HepG2 (cell line): ENCODE measurements around the gene POLR2F. TPM values are rescaled to one million over a fixed set of nuclear protein-coding genes. Genes with fewer than 3 reads are reported as not detected.
A peak's percentile ranks its signal among the peaks of the same experiment; 100 is the strongest.

ENCODE experiments used
- ARNTL ChIP-seq: sonication (generic); formaldehyde crosslinking; IDR thresholded peaks from 2 replicates; pipeline ENCODE4 v1.4.0; 2020; ENCODE audit warnings: mild to moderate bottlenecking, missing genetic modification reagents
- CHD2 ChIP-seq: IDR thresholded peaks from 2 replicates; pipeline ENCODE4 v1.6.1; 2011; ENCODE audit warnings: low read depth, low read length, improper control_type of control experiment
- ESRRA ChIP-seq: sonication (generic); formaldehyde crosslinking; IDR thresholded peaks from 2 replicates; pipeline ENCODE4 v1.5.1; 2020; ENCODE audit warnings: mild to moderate bottlenecking, low read depth, missing genetic modification reagents
- FOXK1 ChIP-seq: sonication (generic); formaldehyde crosslinking; IDR thresholded peaks from 2 replicates; pipeline ENCODE4 v1.4.0; 2020; ENCODE audit warnings: low read depth, missing genetic modification reagents, borderline replicate concordance
- KAT8 ChIP-seq: IDR thresholded peaks from 2 replicates; pipeline ENCODE4 v1.6.1; 2016; ENCODE audit warnings: missing genetic modification reagents, missing compliant biosample characterization
- KDM6A ChIP-seq: IDR thresholded peaks from 2 replicates; pipeline ENCODE4 v1.6.1; 2016; ENCODE audit warnings: low read depth
- MED1 ChIP-seq: sonication (generic); formaldehyde crosslinking; IDR thresholded peaks from 2 replicates; pipeline ENCODE4 v1.4.0; 2020; ENCODE audit warnings: missing genetic modification reagents
- NFIB ChIP-seq: sonication (generic); formaldehyde crosslinking; IDR thresholded peaks from 2 replicates; pipeline ENCODE4 v1.9.0; 2021; ENCODE audit warnings: missing genetic modification reagents, mild to moderate bottlenecking, borderline replicate concordance
- NR2F6 ChIP-seq, 2 experiments: IDR thresholded peaks; 2 replicates each; pipeline ENCODE4 v1.6.1; 2016; ENCODE audit warnings: antibody characterized with exemption in 1 of 2, mild to moderate bottlenecking in 1 of 2
- SAP130 ChIP-seq: IDR thresholded peaks from 2 replicates; pipeline ENCODE4 v1.6.1; 2016; ENCODE audit warnings: low read depth
- SOX13 ChIP-seq, 3 experiments: fragments of 450-650 bp in 1 of 3; sonication (generic) in 1 of 3; formaldehyde crosslinking in 1 of 3; IDR thresholded peaks in 2 of 3; conservative IDR thresholded peaks in 1 of 3; 2 replicates each; pipeline versions ENCODE4 v1.5.0 to v1.6.1; 2016 to 2020; ENCODE audit warnings: antibody characterized with exemption in 1 of 3, mild to moderate bottlenecking in 1 of 3, missing compliant biosample characterization in 1 of 3, missing genetic modification reagents in 1 of 3, moderate library complexity in 1 of 3
- TBL1XR1 ChIP-seq: fragments of 150-350 bp; IDR thresholded peaks from 2 replicates; pipeline ENCODE4 v1.6.1; 2014; ENCODE audit warnings: borderline replicate concordance, low read length; ENCODE audit not compliant: partially characterized antibody
- ZBTB42 ChIP-seq: sonication (generic); formaldehyde crosslinking; IDR thresholded peaks from 2 replicates; pipeline ENCODE4 v1.5.0; 2020; ENCODE audit warnings: mild to moderate bottlenecking, missing genetic modification reagents
- polyA plus RNA-seq, 8 experiments: library from polyadenylated mRNA; depleted of rRNA in 3 of 8; stranded (reverse) in 7 of 8; unstranded in 1 of 8; fragments of >200 nt; fragmentation: Illumina TruSeq in 4 of 8; extraction: Trizol in 4 of 8; gene quantifications; 2 replicates each; pipeline versions ENCODE4 v1.2.1 to v1.2.3, GENCODE V29; 2011 to 2016; ENCODE audit warnings: low read depth in 4 of 8, missing spikeins in 1 of 8, mixed read lengths in 1 of 8; ENCODE audit not compliant: insufficient read depth in 1 of 8
- total RNA-seq, 5 experiments: library from RNA; depleted of rRNA; stranded (reverse); fragments of >200 nt; fragmentation: Illumina TruSeq; extraction: Trizol; gene quantifications; 2 replicates each; pipeline ENCODE4 v1.2.3, GENCODE V29; 2016; ENCODE audit warnings: low read depth in 1 of 5
- TF ChIP-seq, protein P1 (sequence below): sonication (generic); formaldehyde crosslinking; IDR thresholded peaks from 2 replicates; pipeline ENCODE4 v1.4.0; 2020; ENCODE audit warnings: missing genetic modification reagents, borderline replicate concordance
- TF ChIP-seq, protein P2 (sequence below): sonication (generic); formaldehyde crosslinking; conservative IDR thresholded peaks from 2 replicates; pipeline ENCODE4 v1.8.1; 2023; ENCODE audit warnings: missing genetic modification reagents
- TF ChIP-seq, protein P3 (sequence below): sonication (generic); formaldehyde crosslinking; IDR thresholded peaks from 2 replicates; pipeline ENCODE4 v1.9.0; 2021; ENCODE audit warnings: mild to moderate bottlenecking, missing genetic modification reagents
- TF ChIP-seq, protein P4 (sequence below): sonication (generic); formaldehyde crosslinking; IDR thresholded peaks from 2 replicates; pipeline ENCODE4 v1.4.0; 2020; ENCODE audit warnings: missing genetic modification reagents, mild to moderate bottlenecking, borderline replicate concordance

The POLR2F gene
- total and polyA plus RNA-seq, 2 of the 13 experiments (the other 11 are each of a cell fraction or from before 2014, with no cell fraction given): 135 to 158 TPM

DNA sequence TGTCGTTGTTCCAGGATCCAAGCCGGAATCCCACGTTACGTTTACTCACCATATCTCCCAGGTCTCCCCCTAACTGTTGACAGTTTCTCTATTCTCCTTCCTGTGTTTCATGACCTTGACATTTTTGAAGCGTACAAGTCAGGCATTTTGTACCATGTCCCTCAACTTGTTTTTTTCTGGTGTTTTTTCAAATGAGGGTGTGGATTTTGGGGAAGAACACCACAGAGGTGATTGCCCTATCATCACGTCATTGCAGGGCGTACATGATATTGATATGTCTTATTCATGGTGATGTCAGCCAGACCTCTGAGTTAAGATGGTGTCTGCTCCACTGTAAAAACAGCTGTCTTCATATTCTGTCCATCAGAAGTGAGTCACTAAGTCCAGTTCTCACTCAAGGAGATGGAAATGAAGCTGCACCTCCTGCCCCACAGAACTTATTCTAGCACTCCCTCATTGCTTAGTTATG is 59.1 kb downstream of the POLR2F start (continued):
- no peak for TF ChIP-seq SOX13 (IDR thresholded peaks at IDR 0.05)
- TF ChIP-seq SOX13 (CRISPR knock-in tag; conservative IDR thresholded peaks at IDR 0.05 in 1 of 2, IDR thresholded peaks at IDR 0.05 in 1 of 2): peak in 1 of 2 experiments; percentile 76; a peak in 2 of 4 replicates
- TF ChIP-seq ARNTL: 0 out of 2 replicates have a peak, but pooled peaks have one; percentile 33
- TF ChIP-seq KDM6A: peak; percentile 26; the same call in 1 of the 2 replicates
- TF ChIP-seq, protein P1, sequence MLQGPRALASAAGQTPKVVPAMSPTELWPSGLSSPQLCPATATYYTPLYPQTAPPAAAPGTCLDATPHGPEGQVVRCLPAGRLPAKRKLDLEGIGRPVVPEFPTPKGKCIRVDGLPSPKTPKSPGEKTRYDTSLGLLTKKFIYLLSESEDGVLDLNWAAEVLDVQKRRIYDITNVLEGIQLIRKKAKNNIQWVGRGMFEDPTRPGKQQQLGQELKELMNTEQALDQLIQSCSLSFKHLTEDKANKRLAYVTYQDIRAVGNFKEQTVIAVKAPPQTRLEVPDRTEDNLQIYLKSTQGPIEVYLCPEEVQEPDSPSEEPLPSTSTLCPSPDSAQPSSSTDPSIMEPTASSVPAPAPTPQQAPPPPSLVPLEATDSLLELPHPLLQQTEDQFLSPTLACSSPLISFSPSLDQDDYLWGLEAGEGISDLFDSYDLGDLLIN: no peak
- TF ChIP-seq SAP130: peak; percentile 82
- peak; percentile 29 for TF ChIP-seq TBL1XR1
- TF ChIP-seq, protein P2, sequence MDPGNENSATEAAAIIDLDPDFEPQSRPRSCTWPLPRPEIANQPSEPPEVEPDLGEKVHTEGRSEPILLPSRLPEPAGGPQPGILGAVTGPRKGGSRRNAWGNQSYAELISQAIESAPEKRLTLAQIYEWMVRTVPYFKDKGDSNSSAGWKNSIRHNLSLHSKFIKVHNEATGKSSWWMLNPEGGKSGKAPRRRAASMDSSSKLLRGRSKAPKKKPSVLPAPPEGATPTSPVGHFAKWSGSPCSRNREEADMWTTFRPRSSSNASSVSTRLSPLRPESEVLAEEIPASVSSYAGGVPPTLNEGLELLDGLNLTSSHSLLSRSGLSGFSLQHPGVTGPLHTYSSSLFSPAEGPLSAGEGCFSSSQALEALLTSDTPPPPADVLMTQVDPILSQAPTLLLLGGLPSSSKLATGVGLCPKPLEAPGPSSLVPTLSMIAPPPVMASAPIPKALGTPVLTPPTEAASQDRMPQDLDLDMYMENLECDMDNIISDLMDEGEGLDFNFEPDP (CRISPR knock-in tag): no peak
- TF ChIP-seq, protein P3, sequence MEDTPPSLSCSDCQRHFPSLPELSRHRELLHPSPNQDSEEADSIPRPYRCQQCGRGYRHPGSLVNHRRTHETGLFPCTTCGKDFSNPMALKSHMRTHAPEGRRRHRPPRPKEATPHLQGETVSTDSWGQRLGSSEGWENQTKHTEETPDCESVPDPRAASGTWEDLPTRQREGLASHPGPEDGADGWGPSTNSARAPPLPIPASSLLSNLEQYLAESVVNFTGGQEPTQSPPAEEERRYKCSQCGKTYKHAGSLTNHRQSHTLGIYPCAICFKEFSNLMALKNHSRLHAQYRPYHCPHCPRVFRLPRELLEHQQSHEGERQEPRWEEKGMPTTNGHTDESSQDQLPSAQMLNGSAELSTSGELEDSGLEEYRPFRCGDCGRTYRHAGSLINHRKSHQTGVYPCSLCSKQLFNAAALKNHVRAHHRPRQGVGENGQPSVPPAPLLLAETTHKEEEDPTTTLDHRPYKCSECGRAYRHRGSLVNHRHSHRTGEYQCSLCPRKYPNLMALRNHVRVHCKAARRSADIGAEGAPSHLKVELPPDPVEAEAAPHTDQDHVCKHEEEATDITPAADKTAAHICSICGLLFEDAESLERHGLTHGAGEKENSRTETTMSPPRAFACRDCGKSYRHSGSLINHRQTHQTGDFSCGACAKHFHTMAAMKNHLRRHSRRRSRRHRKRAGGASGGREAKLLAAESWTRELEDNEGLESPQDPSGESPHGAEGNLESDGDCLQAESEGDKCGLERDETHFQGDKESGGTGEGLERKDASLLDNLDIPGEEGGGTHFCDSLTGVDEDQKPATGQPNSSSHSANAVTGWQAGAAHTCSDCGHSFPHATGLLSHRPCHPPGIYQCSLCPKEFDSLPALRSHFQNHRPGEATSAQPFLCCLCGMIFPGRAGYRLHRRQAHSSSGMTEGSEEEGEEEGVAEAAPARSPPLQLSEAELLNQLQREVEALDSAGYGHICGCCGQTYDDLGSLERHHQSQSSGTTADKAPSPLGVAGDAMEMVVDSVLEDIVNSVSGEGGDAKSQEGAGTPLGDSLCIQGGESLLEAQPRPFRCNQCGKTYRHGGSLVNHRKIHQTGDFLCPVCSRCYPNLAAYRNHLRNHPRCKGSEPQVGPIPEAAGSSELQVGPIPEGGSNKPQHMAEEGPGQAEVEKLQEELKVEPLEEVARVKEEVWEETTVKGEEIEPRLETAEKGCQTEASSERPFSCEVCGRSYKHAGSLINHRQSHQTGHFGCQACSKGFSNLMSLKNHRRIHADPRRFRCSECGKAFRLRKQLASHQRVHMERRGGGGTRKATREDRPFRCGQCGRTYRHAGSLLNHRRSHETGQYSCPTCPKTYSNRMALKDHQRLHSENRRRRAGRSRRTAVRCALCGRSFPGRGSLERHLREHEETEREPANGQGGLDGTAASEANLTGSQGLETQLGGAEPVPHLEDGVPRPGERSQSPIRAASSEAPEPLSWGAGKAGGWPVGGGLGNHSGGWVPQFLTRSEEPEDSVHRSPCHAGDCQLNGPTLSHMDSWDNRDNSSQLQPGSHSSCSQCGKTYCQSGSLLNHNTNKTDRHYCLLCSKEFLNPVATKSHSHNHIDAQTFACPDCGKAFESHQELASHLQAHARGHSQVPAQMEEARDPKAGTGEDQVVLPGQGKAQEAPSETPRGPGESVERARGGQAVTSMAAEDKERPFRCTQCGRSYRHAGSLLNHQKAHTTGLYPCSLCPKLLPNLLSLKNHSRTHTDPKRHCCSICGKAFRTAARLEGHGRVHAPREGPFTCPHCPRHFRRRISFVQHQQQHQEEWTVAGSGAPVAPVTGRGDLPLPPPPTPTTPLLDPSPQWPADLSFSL (CRISPR knock-in tag): 0 out of 2 replicates have a peak, but pooled peaks have one; percentile 16
- no peak for TF ChIP-seq NFIB
- no peak for TF ChIP-seq CHD2
- TF ChIP-seq ESRRA: peak; percentile 76; the same call in 1 of the 2 replicates
- peak; percentile 62; the same call in 1 of the 2 replicates for TF ChIP-seq FOXK1 (CRISPR knock-in tag)
- TF ChIP-seq KAT8: peak; percentile 67
- TF ChIP-seq, protein P4, sequence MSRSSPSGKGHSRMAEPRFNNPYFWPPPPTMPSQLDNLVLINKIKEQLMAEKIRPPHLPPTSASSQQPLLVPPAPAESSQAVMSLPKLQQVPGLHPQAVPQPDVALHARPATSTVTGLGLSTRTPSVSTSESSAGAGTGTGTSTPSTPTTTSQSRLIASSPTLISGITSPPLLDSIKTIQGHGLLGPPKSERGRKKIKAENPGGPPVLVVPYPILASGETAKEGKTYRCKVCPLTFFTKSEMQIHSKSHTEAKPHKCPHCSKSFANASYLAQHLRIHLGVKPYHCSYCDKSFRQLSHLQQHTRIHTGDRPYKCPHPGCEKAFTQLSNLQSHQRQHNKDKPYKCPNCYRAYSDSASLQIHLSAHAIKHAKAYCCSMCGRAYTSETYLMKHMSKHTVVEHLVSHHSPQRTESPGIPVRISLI (CRISPR knock-in tag): peak; percentile 95
- peak; percentile 90 for TF ChIP-seq MED1 (CRISPR knock-in tag)
- TF ChIP-seq ZBTB42 (CRISPR knock-in tag): no peak
- TF ChIP-seq NR2F6 (IDR thresholded peaks at IDR 0.05): peak; percentile 50; the same call in 1 of the 2 replicates
- peak; percentile 81 for TF ChIP-seq NR2F6 (CRISPR knock-in tag; IDR thresholded peaks at IDR 0.05)
